ENCODE data around the gene PTPRF. TPM values are rescaled to one million over a fixed set of nuclear protein-coding genes. Genes with fewer than 3 reads are reported as not detected.

PTPRF gene
- total RNA-seq, 1 experiment from 2014 or later: 110 TPM

DNA sequence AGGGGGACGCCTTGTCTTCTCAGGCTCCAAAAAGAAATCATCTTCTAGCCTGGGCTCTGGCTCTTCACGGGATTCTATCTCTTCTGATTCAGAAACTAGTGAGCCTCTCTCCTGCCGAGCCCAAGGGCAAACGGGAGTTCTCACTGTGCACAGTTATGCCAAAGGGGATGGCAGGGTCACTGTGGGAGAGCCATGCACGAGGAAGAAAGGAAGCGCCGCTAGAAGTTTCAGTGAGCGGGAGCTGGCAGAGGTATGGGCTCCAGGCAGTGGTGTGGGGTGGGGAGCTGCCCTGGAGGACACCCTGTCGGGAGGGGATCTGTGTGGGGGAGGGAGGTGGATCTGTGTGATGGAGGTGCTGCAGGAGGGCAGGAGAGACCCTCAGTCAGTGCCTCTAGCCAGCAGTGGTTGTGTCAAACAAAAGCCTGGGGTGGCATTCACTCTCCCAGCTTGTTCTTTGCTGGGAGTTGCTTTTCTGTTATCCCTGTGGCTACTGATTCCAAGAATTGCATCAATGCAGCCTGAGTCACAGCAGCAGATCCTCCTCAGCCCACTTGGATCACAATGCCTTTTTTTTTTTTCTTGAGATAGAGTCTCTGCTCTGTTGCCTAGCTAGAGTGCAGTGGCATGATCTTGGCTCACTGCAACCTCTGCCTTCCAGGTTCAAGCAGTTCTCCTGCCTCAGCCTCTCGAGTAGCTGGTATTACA, 141.1 kb downstream of the PTPRF start:
- Histone ChIP-seq H3K27me3 (replicated peaks; ENCODE audit: insufficient read depth, low read depth, low read length, poor library complexity) (no peaks in the 10 kb centered on the region), H3K36me3 (ENCODE audit: insufficient read depth, low read length, poor library complexity, severe bottlenecking) (peaks cover 84% of the 10 kb centered on the region), H3K27ac (ENCODE audit: low read depth, low read length, poor library complexity, severe bottlenecking) (no peak overlapping the region), H3K4me1 (ENCODE audit: insufficient read depth, low read length, poor library complexity, severe bottlenecking) (no peaks in the 10 kb centered on the region), H3K9me3 (ENCODE audit: low read depth, low read length, poor library complexity, severe bottlenecking) (no peaks in the 10 kb centered on the region), H3K4me3 (ENCODE audit: low read depth, low read length, poor library complexity, severe bottlenecking) (no peak overlapping the region)
- TF ChIP-seq EZH2 (IDR thresholded peaks at IDR 0.05; ENCODE audit: borderline replicate concordance, low read depth, low read length, poor library complexity, severe bottlenecking): no peak
- no peak for TF ChIP-seq CTCF (conservative IDR thresholded peaks at IDR 0.05; ENCODE audit: low read depth, low read length)
- ChIA-PET CTCF (no interaction called here), POLR2A (ENCODE audit: low non-redundant PET) (no interaction called here)
- BruUV-seq (replicated peaks): no TSS peak
- DNase-seq (ENCODE audit: low spot score): no peak
- intact Hi-C loops (cut with micrococcal nuclease; ENCODE audit: unreplicated experiment): no loop called here

DNA sequence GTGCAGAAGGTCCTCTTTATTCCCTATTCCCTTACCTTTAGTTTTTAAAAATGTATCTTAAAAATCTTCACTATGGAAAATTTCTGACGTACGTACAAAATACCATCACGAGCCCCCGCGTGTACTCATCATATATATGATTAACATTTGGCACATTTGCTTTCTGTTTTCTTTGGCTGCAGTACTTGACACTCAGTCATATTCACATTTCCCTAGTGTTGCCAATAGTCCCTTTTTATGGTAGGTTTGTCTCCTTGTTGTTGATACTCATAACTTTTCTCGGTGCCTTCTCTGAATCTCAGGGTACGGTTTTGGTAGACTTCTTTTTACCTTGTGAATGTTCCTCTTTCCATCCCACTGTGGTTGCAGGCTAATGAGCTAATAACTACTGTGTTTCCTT, 142.6 kb downstream of the PTPRF start:
- TF ChIP-seq CTCF (conservative IDR thresholded peaks at IDR 0.05; ENCODE audit: low read depth, low read length): no peak
- no peak for TF ChIP-seq EZH2 (IDR thresholded peaks at IDR 0.05; ENCODE audit: borderline replicate concordance, low read depth, low read length, poor library complexity, severe bottlenecking)
- H3K4me1 ChIP-seq (ENCODE audit: insufficient read depth, low read length, poor library complexity, severe bottlenecking): no peaks in the 10 kb centered on the region
- no peaks in the 10 kb centered on the region for H3K27me3 ChIP-seq (replicated peaks; ENCODE audit: insufficient read depth, low read depth, low read length, poor library complexity)
- CTCF ChIA-PET: no interaction called here
- no peak overlapping the region for H3K4me3 ChIP-seq (ENCODE audit: low read depth, low read length, poor library complexity, severe bottlenecking)
- intact Hi-C loops (cut with micrococcal nuclease; ENCODE audit: unreplicated experiment): no loop called here
- DNase-seq (ENCODE audit: low spot score): no peak
- no peaks in the 10 kb centered on the region for H3K9me3 ChIP-seq (ENCODE audit: low read depth, low read length, poor library complexity, severe bottlenecking)
- POLR2A ChIA-PET (ENCODE audit: low non-redundant PET): no interaction called here
- no TSS peak for BruUV-seq (replicated peaks)
- peaks cover 76% of the 10 kb centered on the region for H3K36me3 ChIP-seq (ENCODE audit: insufficient read depth, low read length, poor library complexity, severe bottlenecking)
- no peak overlapping the region for H3K27ac ChIP-seq (ENCODE audit: low read depth, low read length, poor library complexity, severe bottlenecking)

Other genes with a start within 250 kb of the PTPRF start
- not detected in 2 replicates for gene C1orf210, start 245.3 kb upstream of the PTPRF start, total RNA-seq (2021)
- gene TIE1, start 229.9 kb upstream of the PTPRF start, total RNA-seq (2021): not detected in 2 replicates
- not detected in 2 replicates for gene MPL, start 193.1 kb upstream of the PTPRF start, total RNA-seq (2021)
- 296 and 309 TPM in 2 replicates for gene CDC20, start 171.9 kb upstream of the PTPRF start, total RNA-seq (2021)
- 47.4 and 53.7 TPM in 2 replicates for gene ELOVL1, start 162.9 kb upstream of the PTPRF start, total RNA-seq (2021)
- 36.7 TPM in 2 replicates for gene MED8, start 141.1 kb upstream of the PTPRF start, total RNA-seq (2021)
- gene SZT2, start 141.0 kb upstream of the PTPRF start, total RNA-seq (2021): 27.9 and 34.6 TPM in 2 replicates
- 14.8 and 19.8 TPM in 2 replicates for gene HYI, start 77.0 kb upstream of the PTPRF start, total RNA-seq (2021)
- gene KDM4A, start 119.3 kb downstream of the PTPRF start, total RNA-seq (2021): 64.5 and 68.7 TPM in 2 replicates
- 26.8 and 30.7 TPM in 2 replicates for gene ST3GAL3, start 176.7 kb downstream of the PTPRF start, total RNA-seq (2021)